Transverse colon (tissue), 4 donors: Measurements from ENCODE around the gene CERK. TPM values are rescaled to one million over a fixed set of nuclear protein-coding genes. Genes with fewer than 3 reads are reported as not detected.

Source experiments
- DNase-seq: peaks from one replicate; pipeline ENCODE4 v3.0.0-alpha.2; 2019
- H3K27ac ChIP-seq, 4 donors: fragments of 200-600 bp; sonication (generic); 2 replicates each; pipeline ENCODE4 v1.5.1; 2016 to 2018; ENCODE audit warnings: inconsistent platforms in 4 of 4
- H3K27me3 ChIP-seq: fragments of 200-600 bp; sonication (generic); 2 replicates; pipeline ENCODE4 v1.5.1; 2017; ENCODE audit warnings: inconsistent platforms
- H3K36me3 ChIP-seq, 4 donors: fragments of 200-600 bp; sonication (generic); 2 replicates each; pipeline ENCODE4 v1.5.1; 2017 to 2019; ENCODE audit warnings: inconsistent platforms in 4 of 4
- H3K4me1 ChIP-seq, 4 donors: fragments of 200-600 bp; sonication (generic); 2 replicates each; pipeline ENCODE4 v1.5.1; 2017 to 2020; ENCODE audit warnings: inconsistent platforms in 4 of 4
- H3K4me3 ChIP-seq, 4 donors: fragments of 200-600 bp; sonication (generic); 1 replicate in 1 of 4; 2 replicates in 3 of 4; pipeline versions ENCODE4 v1.5.1 to v1.6.1; 2017 to 2019; ENCODE audit warnings: inconsistent platforms in 4 of 4
- H3K9me3 ChIP-seq, 2 donors: fragments of 200-600 bp; sonication (generic); 2 replicates each; pipeline ENCODE4 v1.5.1; 2017 to 2019; ENCODE audit warnings: inconsistent platforms in 2 of 2
- EP300 ChIP-seq: sonication (generic); formaldehyde crosslinking; IDR thresholded peaks from one replicate; pipeline ENCODE4 v1.6.1; 2017; ENCODE audit warnings: antibody characterized with exemption, low read depth
- POLR2A ChIP-seq: fragments of 450-650 bp; IDR thresholded peaks from one replicate; pipeline ENCODE4 v1.6.1; 2016; ENCODE audit warnings: antibody characterized with exemption, mild to moderate bottlenecking, moderate library complexity
- POLR2AphosphoS5 ChIP-seq, 3 donors: sonication (generic); formaldehyde crosslinking; IDR thresholded peaks; one replicate each; pipeline ENCODE4 v1.6.1; 2016; ENCODE audit warnings: antibody characterized with exemption in 3 of 3
- WGBS, 2 donors: methylation state at CpG; one replicate each; pipeline ENCODE4 v1.1.5; 2018; ENCODE audit warnings: low coverage in 1 of 2; 5-methylcytosine and 5-hydroxymethylcytosine counted together
- in situ Hi-C, 4 donors: fragments of 200-750 bp; cut with MboI; loops; one replicate each; pipeline versions ENCODE4 v1.15.0 to v1.15.1; 2017; ENCODE audit warnings: low sequenced_read_pairs in 3 of 4, low pct_ligation_motif_present in 1 of 4, low pct_unique_long_range_greater_than_20kb in 1 of 4
- intact Hi-C: fragments of 100-400 bp; cut with DNase I; formaldehyde crosslinking; loops from one replicate; pipeline ENCODE4 v1.15.1; 2023; ENCODE audit warnings: low total_unique reads
- total RNA-seq, 4 donors: library from RNA; depleted of rRNA; stranded (reverse); fragments of >200 nt; gene quantifications; one replicate each; pipeline ENCODE4 v1.1.0, GENCODE V29; 2016
- TF ChIP-seq, protein P1 (sequence below), 5 experiments: fragments of 200-600 bp in 3 of 5; fragments of 450-650 bp in 2 of 5; sonication (generic) in 3 of 5; IDR thresholded peaks; 1 replicate in 2 of 5; 2 replicates in 3 of 5; pipeline ENCODE4 v1.5.1; 2016 to 2017; ENCODE audit warnings: antibody characterized with exemption in 5 of 5, inconsistent platforms in 3 of 5, mild to moderate bottlenecking in 2 of 5, moderate library complexity in 1 of 5

The CERK gene
- total RNA-seq, 4 donors from 2014 or later = 13.7 to 72.2 (median 63.5) TPM

DNA sequence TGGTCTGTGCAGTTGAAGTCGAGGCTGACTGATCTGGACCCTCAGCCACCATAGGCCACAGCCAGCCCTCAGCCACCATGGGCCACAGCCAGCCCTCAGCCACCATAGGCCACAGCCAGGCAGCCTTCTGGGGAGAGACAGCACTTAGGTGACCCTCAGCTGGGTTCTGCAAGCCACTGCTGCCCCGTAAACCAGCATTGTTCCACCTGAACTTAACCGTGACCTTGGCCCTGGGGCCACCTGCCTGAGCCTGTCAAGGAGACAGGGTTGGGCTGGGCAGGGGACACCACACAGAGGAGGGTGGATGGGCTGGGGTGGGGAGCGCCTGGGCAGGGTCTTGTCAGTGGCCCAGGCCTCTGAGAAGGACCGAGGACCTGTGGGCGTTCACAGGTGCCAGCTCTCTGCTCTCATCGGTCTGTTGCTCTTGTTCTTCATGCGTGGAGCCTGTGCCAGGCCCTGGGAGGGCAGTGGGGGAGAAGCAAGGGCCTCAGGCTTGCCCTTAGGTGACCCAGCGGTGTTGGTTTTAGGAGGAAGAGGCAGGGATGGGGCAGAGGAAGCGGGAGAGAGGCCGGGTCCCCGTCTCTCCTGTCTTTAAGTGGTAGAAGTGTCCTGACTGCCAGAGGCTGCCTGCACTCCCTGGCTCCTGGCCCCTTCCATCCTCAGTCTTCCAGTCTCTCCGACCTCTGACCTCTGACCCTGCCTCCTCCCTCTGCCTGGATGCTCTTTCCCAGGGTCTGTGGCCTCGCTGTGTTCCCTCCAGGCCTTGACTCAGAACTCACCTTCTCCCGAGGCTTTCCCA lies 81.0 kb downstream of the CERK start:
- no peaks in the 10 kb centered on the region for H3K36me3 ChIP-seq
- TF ChIP-seq EP300 (no peak), POLR2A (no peak), POLR2AphosphoS5 (IDR thresholded peaks at IDR 0.05) (no peak)
- TF ChIP-seq, protein P1, sequence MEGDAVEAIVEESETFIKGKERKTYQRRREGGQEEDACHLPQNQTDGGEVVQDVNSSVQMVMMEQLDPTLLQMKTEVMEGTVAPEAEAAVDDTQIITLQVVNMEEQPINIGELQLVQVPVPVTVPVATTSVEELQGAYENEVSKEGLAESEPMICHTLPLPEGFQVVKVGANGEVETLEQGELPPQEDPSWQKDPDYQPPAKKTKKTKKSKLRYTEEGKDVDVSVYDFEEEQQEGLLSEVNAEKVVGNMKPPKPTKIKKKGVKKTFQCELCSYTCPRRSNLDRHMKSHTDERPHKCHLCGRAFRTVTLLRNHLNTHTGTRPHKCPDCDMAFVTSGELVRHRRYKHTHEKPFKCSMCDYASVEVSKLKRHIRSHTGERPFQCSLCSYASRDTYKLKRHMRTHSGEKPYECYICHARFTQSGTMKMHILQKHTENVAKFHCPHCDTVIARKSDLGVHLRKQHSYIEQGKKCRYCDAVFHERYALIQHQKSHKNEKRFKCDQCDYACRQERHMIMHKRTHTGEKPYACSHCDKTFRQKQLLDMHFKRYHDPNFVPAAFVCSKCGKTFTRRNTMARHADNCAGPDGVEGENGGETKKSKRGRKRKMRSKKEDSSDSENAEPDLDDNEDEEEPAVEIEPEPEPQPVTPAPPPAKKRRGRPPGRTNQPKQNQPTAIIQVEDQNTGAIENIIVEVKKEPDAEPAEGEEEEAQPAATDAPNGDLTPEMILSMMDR (IDR thresholded peaks at IDR 0.05) = no peak
- 93 to 100% methylated on average over 1 to 15 of the region's 15 CpGs for WGBS, 2 donors
- no peak overlapping the region for H3K27ac ChIP-seq
- in situ Hi-C loops = no loop called here
- H3K9me3 ChIP-seq = no peaks in the 10 kb centered on the region
- peaks cover 26 to 39% (median 32%) of the 10 kb centered on the region in 4 donors for H3K4me1 ChIP-seq
- H3K27me3 ChIP-seq = no peaks in the 10 kb centered on the region
- intact Hi-C loops = no loop called here
- no peak overlapping the region for H3K4me3 ChIP-seq
- no peak for DNase-seq

DNA sequence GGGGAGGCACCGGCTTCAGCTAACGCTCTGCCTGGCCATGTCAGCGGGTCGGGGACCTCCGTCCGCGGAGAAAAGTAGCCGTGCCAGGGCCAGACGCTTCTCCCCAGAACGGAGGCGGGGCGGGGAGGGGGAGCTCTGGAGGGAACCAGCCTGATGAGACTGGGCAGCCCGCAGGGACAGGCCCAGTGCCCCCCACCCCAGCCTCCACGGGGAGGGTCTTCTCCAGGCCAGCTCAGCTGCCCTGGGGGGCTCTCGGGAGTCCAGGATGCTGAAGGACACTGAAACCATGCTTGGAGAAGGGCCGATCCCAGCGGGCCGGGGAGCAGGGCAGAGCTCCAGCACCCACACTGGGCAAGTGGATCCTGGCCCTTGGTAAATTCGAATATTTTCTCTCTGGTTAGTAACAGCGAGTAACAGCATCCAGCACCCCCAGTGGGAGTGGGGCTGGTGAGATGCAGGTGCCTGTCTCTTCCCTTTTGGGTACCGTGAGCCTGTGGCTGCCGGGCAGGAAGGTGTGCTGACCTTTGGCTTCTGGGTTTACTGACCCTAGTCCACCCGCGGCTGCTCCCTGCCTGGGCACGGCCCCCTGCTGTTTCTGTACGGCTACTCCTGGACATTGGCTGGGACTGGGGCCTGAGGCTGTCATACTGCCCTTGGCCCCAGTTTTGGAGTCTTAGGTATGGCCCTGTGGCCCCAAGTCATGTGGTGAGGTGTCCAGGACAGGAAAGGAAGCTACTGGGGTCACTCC lies 82.0 kb downstream of the CERK start:
- in situ Hi-C loops (no loop called here), intact Hi-C loops (no loop called here)
- WGBS, 2 donors = 93% methylated on average over 26 of the region's 26 CpGs; no CpG with 5 or more reads in 1 of the 2 donors
- no peak for DNase-seq
- Histone ChIP-seq H3K27me3 (no peaks in the 10 kb centered on the region), H3K27ac (no peak overlapping the region), H3K36me3 (no peaks in the 10 kb centered on the region), H3K4me1 (peaks cover 24 to 41% (median 30%) of the 10 kb centered on the region in 4 donors), H3K9me3 (no peaks in the 10 kb centered on the region), H3K4me3 (no peak overlapping the region)
- no peak for TF ChIP-seq POLR2AphosphoS5 (IDR thresholded peaks at IDR 0.05)
- TF ChIP-seq EP300 = no peak
- no peak for TF ChIP-seq POLR2A
- TF ChIP-seq, protein P1 (IDR thresholded peaks at IDR 0.05) = no peak

DNA sequence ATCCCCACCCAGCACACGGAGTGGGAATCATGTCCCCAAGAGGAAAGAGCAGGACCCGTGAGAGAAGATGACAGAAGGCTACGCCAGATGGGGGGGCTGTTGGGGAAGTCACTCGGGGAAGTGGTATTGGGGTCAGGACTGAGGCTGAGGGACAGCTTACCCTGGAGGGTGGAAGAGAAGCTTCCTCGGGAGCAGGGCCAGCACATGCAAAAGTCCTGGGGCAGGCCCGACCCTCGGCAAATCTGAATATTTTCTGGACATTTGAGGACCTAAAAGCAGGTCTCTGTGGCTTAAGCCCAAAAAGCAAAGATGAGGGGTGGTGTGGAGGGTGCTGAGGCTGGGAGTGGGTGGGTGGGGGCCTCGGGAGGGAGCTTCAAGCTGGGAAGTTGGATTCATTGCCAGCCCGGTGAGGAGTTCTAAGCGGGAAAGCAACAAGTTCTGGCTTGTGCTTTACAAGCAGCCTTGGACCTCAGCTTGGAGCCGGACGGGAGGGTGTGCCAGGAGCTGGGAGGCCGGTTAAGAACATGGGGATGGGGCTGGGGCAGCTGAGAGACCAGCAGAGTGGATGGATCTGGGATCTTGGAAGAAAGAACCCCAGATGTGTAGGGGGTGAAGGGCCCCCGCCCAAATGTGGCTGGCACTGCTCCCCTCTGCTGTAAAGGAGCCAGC lies 83.0 kb downstream of the CERK start:
- H3K4me1 ChIP-seq = peaks cover 17 to 35% (median 21%) of the 10 kb centered on the region in 4 donors
- H3K27ac ChIP-seq = no peak overlapping the region
- no peaks in the 10 kb centered on the region for H3K36me3 ChIP-seq
- no peak for TF ChIP-seq POLR2A
- TF ChIP-seq, protein P1 (IDR thresholded peaks at IDR 0.05) = no peak
- TF ChIP-seq POLR2AphosphoS5 (IDR thresholded peaks at IDR 0.05) = no peak
- no peak for TF ChIP-seq EP300
- H3K27me3 ChIP-seq = no peaks in the 10 kb centered on the region
- DNase-seq = no peak
- H3K9me3 ChIP-seq = no peaks in the 10 kb centered on the region
- no peak overlapping the region for H3K4me3 ChIP-seq
- WGBS, 2 donors = 94% methylated on average over 14 of the region's 14 CpGs; no CpG with 5 or more reads in 1 of the 2 donors
- intact Hi-C loops = no loop called here
- in situ Hi-C loops = no loop called here

DNA sequence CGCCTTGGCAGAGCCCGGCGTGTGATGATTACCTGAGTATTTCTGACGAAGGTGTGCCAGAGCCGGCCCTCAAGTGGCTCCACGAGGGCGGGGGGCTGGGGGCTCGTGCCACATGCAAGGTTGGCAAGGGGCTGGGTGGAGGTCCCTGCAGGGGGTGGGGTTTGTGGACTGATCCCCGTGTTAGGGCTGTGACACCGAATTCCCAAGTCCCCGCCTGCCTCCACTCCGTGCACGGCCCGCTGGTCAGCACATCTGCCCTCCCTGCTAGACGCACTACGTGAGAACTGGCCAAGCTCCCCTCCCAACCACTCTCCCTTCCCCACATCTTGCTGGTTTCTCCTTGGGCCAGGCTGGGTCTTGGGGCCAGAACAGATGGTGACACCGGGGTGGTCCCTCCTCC lies 83.6 kb downstream of the CERK start:
- Histone ChIP-seq H3K9me3 (no peaks in the 10 kb centered on the region), H3K4me1 (peaks cover 13 to 35% (median 21%) of the 10 kb centered on the region in 4 donors), H3K27me3 (no peaks in the 10 kb centered on the region), H3K4me3 (no peak overlapping the region), H3K36me3 (no peaks in the 10 kb centered on the region), H3K27ac (no peak overlapping the region)
- in situ Hi-C loops (no loop called here), intact Hi-C loops (no loop called here)
- TF ChIP-seq EP300 = no peak
- no peak for DNase-seq
- 96% methylated on average over 10 of the region's 17 CpGs; no CpG with 5 or more reads in 1 of the 2 donors for WGBS, 2 donors
